Bronchus fibroblast of lung (primary cell): Measurements from ENCODE around the gene PRR23B. TPM values are rescaled to one million over a fixed set of nuclear protein-coding genes. Genes with fewer than 3 reads are reported as not detected.

Source experiments
- total RNA-seq: library from RNA; depleted of rRNA; stranded (reverse); fragments of >200 nt; gene quantifications from 2 replicates; pipeline ENCODE4 v1.2.3, GENCODE V29; 2015

The PRR23B gene
- not detected in 2 replicates for total RNA-seq

GRCh38 chr3:139020868-139021234 lies at the start of gene PRR23B:
PRR23B (minus strand) TSS chr3:139020926; CDS start chr3:139020661, 265 bp downstream.

GRCh38 chr3:139044366-139045210 lies 23.9 kb upstream of the PRR23B start, which contains the start of gene PRR23C:
PRR23C (minus strand) TSS chr3:139044892; CDS start chr3:139044620, 272 bp downstream.

DNA sequence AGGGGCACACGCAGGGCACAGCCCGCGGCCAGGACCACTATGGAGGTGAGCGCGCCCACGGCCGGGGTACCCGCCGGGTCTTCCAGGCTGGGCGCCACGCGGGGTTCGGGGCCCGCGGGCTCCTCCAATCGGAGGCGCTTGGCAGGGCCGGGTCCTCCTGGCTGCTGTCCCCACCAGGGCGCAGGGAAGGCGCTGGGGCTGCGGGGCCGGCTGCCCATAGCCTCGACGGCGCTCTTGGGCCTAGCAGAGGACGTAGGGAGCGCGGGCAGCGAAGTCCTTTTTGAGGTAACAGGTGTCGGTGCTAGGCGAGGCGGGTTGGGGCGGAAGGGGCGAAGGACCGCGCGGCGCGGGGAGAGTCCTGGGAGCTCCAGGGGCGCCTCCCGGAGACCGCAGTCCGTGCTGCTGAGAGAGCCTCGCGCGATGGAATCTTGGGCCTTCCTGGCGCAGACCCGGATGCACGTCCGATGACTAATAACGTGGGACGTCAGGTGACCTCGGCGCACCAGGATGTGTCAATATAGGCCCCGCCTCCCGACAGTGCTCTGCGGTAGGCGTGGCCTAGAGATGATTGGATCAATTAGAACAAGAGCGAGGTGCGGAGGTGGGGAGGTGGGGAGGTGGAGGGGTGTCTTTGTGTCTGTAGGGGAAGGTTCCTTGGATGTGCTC lies 14.5 kb downstream of the PRR23B start, which contains the start of gene PRR23A:
Gene PRR23A, minus strand, starts transcription at position 218 of the 666 bp plus-strand sequence. Its CDS starts 0 bp downstream, at position 218.

Other genes with a start within 250 kb of the PRR23B start
- gene PIK3CB, start 186.0 kb downstream of the PRR23B start, total RNA-seq: 4.3 and 5.0 TPM in 2 replicates
- under 0.01 and 0.17 TPM in 2 replicates for gene FOXL2, start 73.8 kb downstream of the PRR23B start, total RNA-seq
- gene FOXL2NB, start 73.7 kb downstream of the PRR23B start, total RNA-seq: not detected in 2 replicates
- gene PRR23A, start 14.7 kb downstream of the PRR23B start, total RNA-seq: not detected in 2 replicates
- gene PRR23C, start 24.0 kb upstream of the PRR23B start, total RNA-seq: not detected in 2 replicates